ENCODE results near the gene COQ10A. TPM values are rescaled to one million over a fixed set of nuclear protein-coding genes. Genes with fewer than 3 reads are reported as not detected.

COQ10A gene
- total and polyA plus RNA-seq, 2 of the 13 experiments (the other 11 are each of a cell fraction or from before 2014, with no cell fraction given) = 21.0 to 37.3 TPM

DNA sequence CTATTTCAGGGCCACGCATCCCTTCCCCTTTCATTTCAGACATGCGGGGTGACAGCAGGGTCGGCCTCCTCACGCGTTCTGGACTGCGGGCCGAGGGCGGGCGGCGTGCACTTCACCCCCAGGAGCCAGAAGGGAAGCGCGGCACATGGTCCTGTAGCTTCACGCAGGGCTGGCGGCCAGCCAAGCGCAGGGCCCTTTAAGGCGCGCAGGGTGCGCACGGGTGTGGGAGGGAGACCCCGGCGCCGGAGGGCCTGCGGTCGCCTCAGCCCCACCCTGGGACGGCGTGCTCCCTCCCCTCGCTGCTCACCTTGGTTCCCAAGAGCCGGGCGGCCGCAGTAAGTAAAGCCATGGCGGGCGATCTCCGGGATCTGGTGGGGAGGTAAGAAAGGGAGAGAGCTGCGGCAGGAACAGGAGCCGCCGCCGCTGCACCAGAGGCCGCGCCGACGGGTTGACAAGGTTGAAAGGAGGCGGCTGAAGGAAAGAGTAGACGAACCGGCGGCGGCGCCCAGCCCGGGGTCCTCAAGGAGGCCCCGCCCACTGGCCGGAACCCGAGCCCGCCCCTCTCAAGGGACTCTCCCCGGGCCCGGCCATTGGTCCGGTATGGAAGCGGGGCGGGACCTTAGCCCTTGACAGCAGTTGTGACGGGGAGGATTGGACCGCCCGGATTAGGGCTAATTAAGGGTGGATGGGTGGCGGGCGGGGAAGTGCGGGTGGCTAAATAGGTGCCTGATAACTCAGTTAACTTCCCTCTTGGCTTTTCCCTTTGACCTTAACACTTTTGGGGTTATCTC, 33.3 kb downstream of the COQ10A start, which contains the start of gene CS (continued):
- TF ChIP-seq ARNT2 (CRISPR knock-in tag; IDR thresholded peaks at IDR 0.05; ENCODE audit: low read depth) (peak; percentile 64; the same call in 1 of the 2 replicates), YEATS2 (CRISPR knock-in tag; IDR thresholded peaks at IDR 0.05; ENCODE audit: borderline replicate concordance) (no peak), ZMAT3 (CRISPR knock-in tag; conservative IDR thresholded peaks at IDR 0.05) (no peak), GTF3A (CRISPR knock-in tag; conservative IDR thresholded peaks at IDR 0.05) (no peak; the same call in 1 of the 2 replicates), ZNF17 (CRISPR knock-in tag; IDR thresholded peaks at IDR 0.05) (no peak)
- TF ChIP-seq, protein P1, sequence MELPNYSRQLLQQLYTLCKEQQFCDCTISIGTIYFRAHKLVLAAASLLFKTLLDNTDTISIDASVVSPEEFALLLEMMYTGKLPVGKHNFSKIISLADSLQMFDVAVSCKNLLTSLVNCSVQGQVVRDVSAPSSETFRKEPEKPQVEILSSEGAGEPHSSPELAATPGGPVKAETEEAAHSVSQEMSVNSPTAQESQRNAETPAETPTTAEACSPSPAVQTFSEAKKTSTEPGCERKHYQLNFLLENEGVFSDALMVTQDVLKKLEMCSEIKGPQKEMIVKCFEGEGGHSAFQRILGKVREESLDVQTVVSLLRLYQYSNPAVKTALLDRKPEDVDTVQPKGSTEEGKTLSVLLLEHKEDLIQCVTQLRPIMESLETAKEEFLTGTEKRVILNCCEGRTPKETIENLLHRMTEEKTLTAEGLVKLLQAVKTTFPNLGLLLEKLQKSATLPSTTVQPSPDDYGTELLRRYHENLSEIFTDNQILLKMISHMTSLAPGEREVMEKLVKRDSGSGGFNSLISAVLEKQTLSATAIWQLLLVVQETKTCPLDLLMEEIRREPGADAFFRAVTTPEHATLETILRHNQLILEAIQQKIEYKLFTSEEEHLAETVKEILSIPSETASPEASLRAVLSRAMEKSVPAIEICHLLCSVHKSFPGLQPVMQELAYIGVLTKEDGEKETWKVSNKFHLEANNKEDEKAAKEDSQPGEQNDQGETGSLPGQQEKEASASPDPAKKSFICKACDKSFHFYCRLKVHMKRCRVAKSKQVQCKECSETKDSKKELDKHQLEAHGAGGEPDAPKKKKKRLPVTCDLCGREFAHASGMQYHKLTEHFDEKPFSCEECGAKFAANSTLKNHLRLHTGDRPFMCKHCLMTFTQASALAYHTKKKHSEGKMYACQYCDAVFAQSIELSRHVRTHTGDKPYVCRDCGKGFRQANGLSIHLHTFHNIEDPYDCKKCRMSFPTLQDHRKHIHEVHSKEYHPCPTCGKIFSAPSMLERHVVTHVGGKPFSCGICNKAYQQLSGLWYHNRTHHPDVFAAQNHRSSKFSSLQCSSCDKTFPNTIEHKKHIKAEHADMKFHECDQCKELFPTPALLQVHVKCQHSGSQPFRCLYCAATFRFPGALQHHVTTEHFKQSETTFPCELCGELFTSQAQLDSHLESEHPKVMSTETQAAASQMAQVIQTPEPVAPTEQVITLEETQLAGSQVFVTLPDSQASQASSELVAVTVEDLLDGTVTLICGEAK (IDR thresholded peaks at IDR 0.05) = no peak
- TF ChIP-seq, protein P1 (CRISPR knock-in tag; IDR thresholded peaks at IDR 0.05) = peak; percentile 43; the same call in 1 of the 2 replicates
- TF ChIP-seq, protein P2, sequence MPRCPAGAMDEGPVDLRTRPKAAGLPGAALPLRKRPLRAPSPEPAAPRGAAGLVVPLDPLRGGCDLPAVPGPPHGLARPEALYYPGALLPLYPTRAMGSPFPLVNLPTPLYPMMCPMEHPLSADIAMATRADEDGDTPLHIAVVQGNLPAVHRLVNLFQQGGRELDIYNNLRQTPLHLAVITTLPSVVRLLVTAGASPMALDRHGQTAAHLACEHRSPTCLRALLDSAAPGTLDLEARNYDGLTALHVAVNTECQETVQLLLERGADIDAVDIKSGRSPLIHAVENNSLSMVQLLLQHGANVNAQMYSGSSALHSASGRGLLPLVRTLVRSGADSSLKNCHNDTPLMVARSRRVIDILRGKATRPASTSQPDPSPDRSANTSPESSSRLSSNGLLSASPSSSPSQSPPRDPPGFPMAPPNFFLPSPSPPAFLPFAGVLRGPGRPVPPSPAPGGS (CRISPR knock-in tag; IDR thresholded peaks at IDR 0.05) = no peak
- TF ChIP-seq, protein P3, sequence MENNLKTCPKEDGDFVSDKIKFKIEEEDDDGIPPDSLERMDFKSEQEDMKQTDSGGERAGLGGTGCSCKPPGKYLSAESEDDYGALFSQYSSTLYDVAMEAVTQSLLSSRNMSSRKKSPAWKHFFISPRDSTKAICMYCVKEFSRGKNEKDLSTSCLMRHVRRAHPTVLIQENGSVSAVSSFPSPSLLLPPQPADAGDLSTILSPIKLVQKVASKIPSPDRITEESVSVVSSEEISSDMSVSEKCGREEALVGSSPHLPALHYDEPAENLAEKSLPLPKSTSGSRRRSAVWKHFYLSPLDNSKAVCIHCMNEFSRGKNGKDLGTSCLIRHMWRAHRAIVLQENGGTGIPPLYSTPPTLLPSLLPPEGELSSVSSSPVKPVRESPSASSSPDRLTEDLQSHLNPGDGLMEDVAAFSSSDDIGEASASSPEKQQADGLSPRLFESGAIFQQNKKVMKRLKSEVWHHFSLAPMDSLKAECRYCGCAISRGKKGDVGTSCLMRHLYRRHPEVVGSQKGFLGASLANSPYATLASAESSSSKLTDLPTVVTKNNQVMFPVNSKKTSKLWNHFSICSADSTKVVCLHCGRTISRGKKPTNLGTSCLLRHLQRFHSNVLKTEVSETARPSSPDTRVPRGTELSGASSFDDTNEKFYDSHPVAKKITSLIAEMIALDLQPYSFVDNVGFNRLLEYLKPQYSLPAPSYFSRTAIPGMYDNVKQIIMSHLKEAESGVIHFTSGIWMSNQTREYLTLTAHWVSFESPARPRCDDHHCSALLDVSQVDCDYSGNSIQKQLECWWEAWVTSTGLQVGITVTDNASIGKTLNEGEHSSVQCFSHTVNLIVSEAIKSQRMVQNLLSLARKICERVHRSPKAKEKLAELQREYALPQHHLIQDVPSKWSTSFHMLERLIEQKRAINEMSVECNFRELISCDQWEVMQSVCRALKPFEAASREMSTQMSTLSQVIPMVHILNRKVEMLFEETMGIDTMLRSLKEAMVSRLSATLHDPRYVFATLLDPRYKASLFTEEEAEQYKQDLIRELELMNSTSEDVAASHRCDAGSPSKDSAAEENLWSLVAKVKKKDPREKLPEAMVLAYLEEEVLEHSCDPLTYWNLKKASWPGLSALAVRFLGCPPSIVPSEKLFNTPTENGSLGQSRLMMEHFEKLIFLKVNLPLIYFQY (CRISPR knock-in tag; IDR thresholded peaks at IDR 0.05; ENCODE audit: borderline replicate concordance) = peak; percentile 5; the same call in 1 of the 2 replicates
- TF ChIP-seq, protein P4, sequence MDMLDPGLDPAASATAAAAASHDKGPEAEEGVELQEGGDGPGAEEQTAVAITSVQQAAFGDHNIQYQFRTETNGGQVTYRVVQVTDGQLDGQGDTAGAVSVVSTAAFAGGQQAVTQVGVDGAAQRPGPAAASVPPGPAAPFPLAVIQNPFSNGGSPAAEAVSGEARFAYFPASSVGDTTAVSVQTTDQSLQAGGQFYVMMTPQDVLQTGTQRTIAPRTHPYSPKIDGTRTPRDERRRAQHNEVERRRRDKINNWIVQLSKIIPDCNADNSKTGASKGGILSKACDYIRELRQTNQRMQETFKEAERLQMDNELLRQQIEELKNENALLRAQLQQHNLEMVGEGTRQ (IDR thresholded peaks at IDR 0.05; ENCODE audit: low read depth, low read length) = no peak
- TF ChIP-seq, protein P4 (CRISPR knock-in tag; IDR thresholded peaks at IDR 0.05; ENCODE audit: borderline replicate concordance) = no peak; the same call in 1 of the 2 replicates

All from HepG2 (cell line).